Measurements from ENCODE around the gene ADRA2A. TPM values are rescaled to one million over a fixed set of nuclear protein-coding genes. Genes with fewer than 3 reads are reported as not detected.

Gene ADRA2A
- total and polyA plus RNA-seq, 8 donors: 12.6 to 42.3 (median 27.1) TPM

DNA sequence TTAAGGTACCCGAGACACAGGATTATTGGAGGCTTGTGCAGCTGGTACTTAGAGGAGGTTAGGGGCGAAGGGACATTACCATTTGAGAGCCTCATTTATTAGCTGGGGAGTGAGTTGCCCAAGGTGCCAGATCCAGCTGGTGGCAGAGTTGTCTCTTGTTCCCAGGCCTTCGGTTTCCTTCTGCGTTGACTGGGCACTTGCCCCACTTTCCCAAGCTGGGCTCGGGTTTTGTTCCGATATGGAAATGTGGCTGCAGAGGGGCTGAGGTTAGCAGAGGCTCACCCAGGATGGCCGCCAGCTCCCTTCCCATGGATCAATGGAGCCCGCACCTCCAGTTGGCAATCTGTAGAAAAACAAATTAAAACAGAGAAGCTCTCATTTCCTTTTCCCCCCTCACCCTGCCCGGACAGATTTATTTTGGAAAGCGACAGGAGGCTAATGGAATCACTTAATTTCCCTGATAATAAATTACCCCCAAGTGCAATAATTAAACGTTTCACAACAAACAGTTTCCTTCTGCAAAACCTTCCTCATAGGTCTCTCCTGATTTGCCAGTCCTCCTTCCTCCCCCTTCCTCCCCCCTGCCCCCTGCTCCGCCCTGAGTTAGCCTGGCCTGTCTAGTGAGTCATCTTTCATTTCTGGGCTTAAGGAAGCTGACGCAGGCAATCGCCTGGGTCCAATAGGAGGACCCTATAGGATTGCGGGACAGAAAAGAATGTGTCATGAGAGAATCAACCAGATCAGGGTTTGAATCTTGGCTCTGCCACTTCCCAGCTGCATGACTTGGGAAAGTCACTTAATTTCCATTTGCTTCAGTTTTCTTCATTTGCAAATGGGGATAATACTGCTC, 51.7 kb downstream of the ADRA2A start:
- intact Hi-C loops (cut with DNase I): no loop called here
- ATAC-seq: peak; percentile 76 to 92 (median 84)
- WGBS, 2 donors: 56 to 61% methylated on average over 15 of the region's 15 CpGs
- peak overlapping the region; percentile 30 to 69 (median 54) for H3K27ac ChIP-seq
- peaks cover 0 to 10% (median 0%) of the 10 kb centered on the region in 3 donors for H3K4me1 ChIP-seq
- peak in 3 of 6 donors; percentile 49 to 66 (median 65) for DNase-seq
- TF ChIP-seq, protein P1, sequence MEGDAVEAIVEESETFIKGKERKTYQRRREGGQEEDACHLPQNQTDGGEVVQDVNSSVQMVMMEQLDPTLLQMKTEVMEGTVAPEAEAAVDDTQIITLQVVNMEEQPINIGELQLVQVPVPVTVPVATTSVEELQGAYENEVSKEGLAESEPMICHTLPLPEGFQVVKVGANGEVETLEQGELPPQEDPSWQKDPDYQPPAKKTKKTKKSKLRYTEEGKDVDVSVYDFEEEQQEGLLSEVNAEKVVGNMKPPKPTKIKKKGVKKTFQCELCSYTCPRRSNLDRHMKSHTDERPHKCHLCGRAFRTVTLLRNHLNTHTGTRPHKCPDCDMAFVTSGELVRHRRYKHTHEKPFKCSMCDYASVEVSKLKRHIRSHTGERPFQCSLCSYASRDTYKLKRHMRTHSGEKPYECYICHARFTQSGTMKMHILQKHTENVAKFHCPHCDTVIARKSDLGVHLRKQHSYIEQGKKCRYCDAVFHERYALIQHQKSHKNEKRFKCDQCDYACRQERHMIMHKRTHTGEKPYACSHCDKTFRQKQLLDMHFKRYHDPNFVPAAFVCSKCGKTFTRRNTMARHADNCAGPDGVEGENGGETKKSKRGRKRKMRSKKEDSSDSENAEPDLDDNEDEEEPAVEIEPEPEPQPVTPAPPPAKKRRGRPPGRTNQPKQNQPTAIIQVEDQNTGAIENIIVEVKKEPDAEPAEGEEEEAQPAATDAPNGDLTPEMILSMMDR (IDR thresholded peaks at IDR 0.05): no peak
- no peak overlapping the region for H3K4me3 ChIP-seq
- H3K27me3 ChIP-seq: no peaks in the 10 kb centered on the region
- H3K9me3 ChIP-seq: no peaks in the 10 kb centered on the region
- no peaks in the 10 kb centered on the region for H3K36me3 ChIP-seq
- no peak for FAIRE-seq

DNA sequence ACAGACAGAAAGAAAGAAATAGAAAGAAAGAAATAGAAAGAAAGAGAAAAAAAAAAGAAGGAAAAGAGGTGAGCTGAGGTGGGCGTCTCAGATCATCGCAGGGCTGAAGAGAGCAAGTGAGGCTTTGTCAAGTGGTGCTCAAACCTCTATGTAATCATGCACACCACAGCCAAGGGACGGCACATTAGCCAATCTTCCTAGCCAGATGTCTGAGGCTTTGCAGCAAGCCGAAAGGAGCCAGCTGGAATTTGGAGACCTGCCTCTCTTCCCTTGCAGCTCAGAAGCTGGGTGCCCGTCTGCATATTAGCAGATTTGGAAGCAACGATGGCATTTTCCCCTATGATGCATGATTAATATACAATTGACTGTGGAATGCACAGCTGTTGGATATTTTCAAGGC, 52.5 kb downstream of the ADRA2A start:
- DNase-seq: no peak
- 83 to 84% methylated on average over 6 of the region's 6 CpGs for WGBS, 2 donors
- intact Hi-C loops (cut with DNase I): no loop called here
- peak in 1 of 4 donors; percentile 36 for ATAC-seq
- Histone ChIP-seq H3K9me3 (no peaks in the 10 kb centered on the region), H3K4me1 (peaks cover 0 to 10% (median 0%) of the 10 kb centered on the region in 3 donors), H3K36me3 (no peaks in the 10 kb centered on the region), H3K4me3 (no peak overlapping the region), H3K27me3 (no peaks in the 10 kb centered on the region), H3K27ac (peak overlapping the region in 3 of 4 donors; percentile 1 to 69 (median 30))
- FAIRE-seq: no peak
- TF ChIP-seq, protein P1 (IDR thresholded peaks at IDR 0.05): no peak

DNA sequence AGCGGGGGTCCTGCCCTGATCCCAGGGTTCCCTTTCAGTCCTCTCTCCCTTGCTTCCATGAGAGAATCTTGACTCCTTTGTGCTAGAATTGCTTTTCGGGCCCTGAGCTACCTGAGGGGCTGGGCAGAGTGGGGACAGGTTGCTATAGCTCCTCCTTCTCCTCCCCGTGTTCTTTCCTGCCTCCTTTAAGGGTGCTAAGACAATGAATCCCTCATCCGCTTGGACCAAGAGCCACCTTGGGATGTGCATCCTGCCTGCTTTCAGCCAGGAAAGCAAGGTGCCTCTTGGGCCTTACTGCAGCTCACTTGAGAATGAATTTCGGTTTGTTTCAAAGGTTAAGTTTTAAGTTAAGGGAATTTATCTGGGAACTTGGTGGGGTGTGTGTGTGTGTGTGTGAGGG, 53.6 kb downstream of the ADRA2A start:
- no peak for DNase-seq
- no peak for FAIRE-seq
- Histone ChIP-seq H3K36me3 (no peaks in the 10 kb centered on the region), H3K27ac (peak overlapping the region in 3 of 4 donors; percentile 28 to 62 (median 55)), H3K27me3 (no peaks in the 10 kb centered on the region), H3K9me3 (no peaks in the 10 kb centered on the region), H3K4me1 (peaks cover 0 to 10% (median 0%) of the 10 kb centered on the region in 3 donors), H3K4me3 (no peak overlapping the region)
- TF ChIP-seq, protein P1 (IDR thresholded peaks at IDR 0.05): no peak
- 89 to 91% methylated on average over 5 of the region's 5 CpGs for WGBS, 2 donors
- ATAC-seq: no peak
- intact Hi-C loops (cut with DNase I): no loop called here

Other genes with a start within 250 kb of the ADRA2A start
- 100 to 1,000 TPM; 323 to 679 (median 523) TPM for gene PDCD4, start 205.1 kb upstream of the ADRA2A start, total RNA-seq
- 100 to 1,000 TPM; 283 to 352 TPM for gene PDCD4, start 205.1 kb upstream of the ADRA2A start, polyA plus RNA-seq
- 10 to 100 TPM in 1 of 6 donors, 1 to 10 TPM in 5; 4.2 to 12.4 (median 6.8) TPM for gene BBIP1, start 157.8 kb upstream of the ADRA2A start, total RNA-seq
- gene BBIP1, start 157.8 kb upstream of the ADRA2A start, polyA plus RNA-seq: 10 to 100 TPM; 15.0 to 21.1 TPM
- gene SHOC2, start 157.4 kb upstream of the ADRA2A start, total RNA-seq: 10 to 100 TPM; 22.2 to 39.8 (median 26.4) TPM
- gene SHOC2, start 157.4 kb upstream of the ADRA2A start, polyA plus RNA-seq: 10 to 100 TPM in 1 of 2 donors, 1 to 10 TPM in 1; 8.4 to 14.3 TPM

Measured in pancreas (tissue), 10 donors.